LHCN-M2 (cell line): ENCODE results near the gene INPPL1. TPM values are rescaled to one million over a fixed set of nuclear protein-coding genes. Genes with fewer than 3 reads are reported as not detected.

ENCODE experiments used
- DNase-seq: peaks from one replicate; pipeline ENCODE4 v3.0.0-alpha.2; 2012; ENCODE audit warnings: low read depth
- total RNA-seq: library from RNA; depleted of rRNA; stranded (reverse); fragments of >200 nt; gene quantifications from 2 replicates; pipeline ENCODE4 v1.2.3, GENCODE V29; 2014

INPPL1 gene
- total RNA-seq, 1 experiment from 2014 or later = 140 TPM

GRCh38 chr11:72218251-72218745, 6.3 kb upstream of the INPPL1 start:
- DNase-seq = no peak

- no peak for DNase-seq
Observed at GRCh38 chr11:72220696-72221363, 3.7 kb upstream of the INPPL1 start.

GRCh38 chr11:72221386-72222075, 3.0 kb upstream of the INPPL1 start:
- no peak for DNase-seq

GRCh38 chr11:72222106-72222891, 2.3 kb upstream of the INPPL1 start:
- no peak for DNase-seq

GRCh38 chr11:72222907-72223614, 1.5 kb upstream of the INPPL1 start:
- DNase-seq = peak; percentile 87

- DNase-seq = peak; percentile 44
Observed at GRCh38 chr11:72223615-72224563, 678 bp upstream of the INPPL1 start.

GRCh38 chr11:72225411-72225951, 914 bp downstream of the INPPL1 start:
- DNase-seq = no peak

- DNase-seq = peak; percentile 27
Observed at GRCh38 chr11:72226701-72227100, 2.1 kb downstream of the INPPL1 start.

- peak; percentile 96 for DNase-seq
Observed at GRCh38 chr11:72227316-72228228, 3.0 kb downstream of the INPPL1 start.

GRCh38 chr11:72228229-72228843, 3.8 kb downstream of the INPPL1 start:
- DNase-seq = no peak

- DNase-seq = no peak
Observed at GRCh38 chr11:72228844-72229231, 4.3 kb downstream of the INPPL1 start.

- no peak for DNase-seq
Observed at GRCh38 chr11:72229336-72229924, 4.9 kb downstream of the INPPL1 start.

- no peak for DNase-seq
Observed at GRCh38 chr11:72229925-72230763, 5.6 kb downstream of the INPPL1 start.

- no peak for DNase-seq
Observed at GRCh38 chr11:72230764-72231365, 6.3 kb downstream of the INPPL1 start.

- no peak for DNase-seq
Observed at GRCh38 chr11:72231396-72232259, 7.1 kb downstream of the INPPL1 start.
